ENCODE results near the gene RPUSD3. TPM values are rescaled to one million over a fixed set of nuclear protein-coding genes. Genes with fewer than 3 reads are reported as not detected.

RPUSD3 gene
- total RNA-seq, 1 donor from 2014 or later: 30.5 TPM

DNA sequence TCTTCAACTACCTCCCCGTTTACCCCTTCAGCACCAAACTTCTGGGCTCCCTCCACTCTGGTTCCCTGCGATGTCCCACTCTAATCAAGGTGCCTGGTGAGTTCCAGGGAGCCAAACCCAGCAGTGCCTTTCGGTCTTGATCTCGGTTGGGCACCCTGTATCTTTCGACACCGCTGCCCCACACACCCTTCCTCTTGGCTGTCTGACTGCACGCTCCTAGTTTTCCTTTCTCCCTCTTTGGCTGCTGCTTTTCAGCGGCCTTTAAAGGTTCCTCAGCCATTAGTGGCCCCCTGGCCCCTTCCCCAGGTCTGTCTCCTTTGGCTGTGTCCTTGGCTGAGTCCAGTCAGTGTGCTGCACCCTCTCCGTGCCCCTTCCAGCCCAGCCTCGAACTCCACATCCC is 33.0 kb downstream of the RPUSD3 start:
- Histone ChIP-seq H3F3A (ENCODE audit: low read depth) (peaks cover 38% of the 10 kb centered on the region), H3K4me3 (peak overlapping the region; percentile 69), H3K4me2 (peak overlapping the region; percentile 90), H2AFZ (replicated peaks) (no peak overlapping the region), H3K9ac (no peak overlapping the region), H4K20me1 (ENCODE audit: low read depth) (no peaks in the 10 kb centered on the region), H3K27ac (no peak overlapping the region), H3K27me3 (peaks cover 14% of the 10 kb centered on the region), H3K4me1 (peaks cover 35% of the 10 kb centered on the region), H3K79me2 (ENCODE audit: low read depth) (no peaks in the 10 kb centered on the region), H3K9me3 (ENCODE audit: low read depth) (no peaks in the 10 kb centered on the region), H3K36me3 (no peaks in the 10 kb centered on the region)
- H3K27ac Mint-ChIP-seq: peak overlapping the region; percentile 85
- TF ChIP-seq, protein P1, sequence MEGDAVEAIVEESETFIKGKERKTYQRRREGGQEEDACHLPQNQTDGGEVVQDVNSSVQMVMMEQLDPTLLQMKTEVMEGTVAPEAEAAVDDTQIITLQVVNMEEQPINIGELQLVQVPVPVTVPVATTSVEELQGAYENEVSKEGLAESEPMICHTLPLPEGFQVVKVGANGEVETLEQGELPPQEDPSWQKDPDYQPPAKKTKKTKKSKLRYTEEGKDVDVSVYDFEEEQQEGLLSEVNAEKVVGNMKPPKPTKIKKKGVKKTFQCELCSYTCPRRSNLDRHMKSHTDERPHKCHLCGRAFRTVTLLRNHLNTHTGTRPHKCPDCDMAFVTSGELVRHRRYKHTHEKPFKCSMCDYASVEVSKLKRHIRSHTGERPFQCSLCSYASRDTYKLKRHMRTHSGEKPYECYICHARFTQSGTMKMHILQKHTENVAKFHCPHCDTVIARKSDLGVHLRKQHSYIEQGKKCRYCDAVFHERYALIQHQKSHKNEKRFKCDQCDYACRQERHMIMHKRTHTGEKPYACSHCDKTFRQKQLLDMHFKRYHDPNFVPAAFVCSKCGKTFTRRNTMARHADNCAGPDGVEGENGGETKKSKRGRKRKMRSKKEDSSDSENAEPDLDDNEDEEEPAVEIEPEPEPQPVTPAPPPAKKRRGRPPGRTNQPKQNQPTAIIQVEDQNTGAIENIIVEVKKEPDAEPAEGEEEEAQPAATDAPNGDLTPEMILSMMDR (IDR thresholded peaks at IDR 0.05): no peak
- TF ChIP-seq EZH2phosphoT487 (IDR thresholded peaks at IDR 0.05) (no peak), EZH2 (IDR thresholded peaks at IDR 0.05) (no peak)
- H3K4me1 Mint-ChIP-seq: peaks cover 30% of the 10 kb centered on the region
- H3K4me3 Mint-ChIP-seq: peak overlapping the region; percentile 71
- DNase-seq (ENCODE audit: low spot score): no peak
- H3K27me3 Mint-ChIP-seq (ENCODE audit: insufficient read depth, low read depth): peaks cover under 1% of the 10 kb centered on the region
- H3K36me3 Mint-ChIP-seq: peaks cover 5% of the 10 kb centered on the region
- H3K9me3 Mint-ChIP-seq: no peaks in the 10 kb centered on the region

DNA sequence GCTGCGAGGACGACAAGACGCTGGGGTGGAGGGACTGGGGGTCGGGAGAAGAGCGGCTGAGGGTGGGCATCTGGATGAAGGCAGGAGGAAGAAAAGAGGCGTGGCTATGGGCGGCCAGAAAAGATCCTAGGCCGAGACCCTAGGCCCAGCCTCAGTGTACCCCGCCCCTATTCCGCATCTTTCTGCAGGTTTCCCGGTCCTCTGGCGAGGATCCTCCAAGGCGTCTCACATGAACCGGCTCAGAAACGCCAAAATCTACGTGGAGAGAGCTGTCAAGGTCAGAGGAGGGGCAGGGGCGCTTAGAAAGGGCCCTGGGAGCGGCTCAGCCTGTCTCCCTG is 33.4 kb downstream of the RPUSD3 start:
- Histone ChIP-seq H3K79me2 (ENCODE audit: low read depth) (no peaks in the 10 kb centered on the region), H3K9me3 (ENCODE audit: low read depth) (no peaks in the 10 kb centered on the region), H3K9ac (peak overlapping the region; percentile 36), H3K4me3 (peak overlapping the region; percentile 69), H3K27me3 (peaks cover 14% of the 10 kb centered on the region), H3K36me3 (no peaks in the 10 kb centered on the region), H3F3A (ENCODE audit: low read depth) (peaks cover 41% of the 10 kb centered on the region), H3K27ac (no peak overlapping the region), H3K4me1 (peaks cover 35% of the 10 kb centered on the region), H2AFZ (replicated peaks) (peak overlapping the region; percentile 85), H4K20me1 (ENCODE audit: low read depth) (no peaks in the 10 kb centered on the region), H3K4me2 (peak overlapping the region; percentile 90)
- peak; percentile 62 for DNase-seq (ENCODE audit: low spot score)
- no peak overlapping the region for H3K27ac Mint-ChIP-seq
- H3K36me3 Mint-ChIP-seq: peaks cover 5% of the 10 kb centered on the region
- H3K4me1 Mint-ChIP-seq: peaks cover 30% of the 10 kb centered on the region
- H3K4me3 Mint-ChIP-seq: peak overlapping the region; percentile 71
- TF ChIP-seq EZH2 (IDR thresholded peaks at IDR 0.05) (peak; percentile 34), EZH2phosphoT487 (IDR thresholded peaks at IDR 0.05) (no peak)
- TF ChIP-seq, protein P1 (IDR thresholded peaks at IDR 0.05): no peak
- no peaks in the 10 kb centered on the region for H3K27me3 Mint-ChIP-seq (ENCODE audit: insufficient read depth, low read depth)
- H3K9me3 Mint-ChIP-seq: no peaks in the 10 kb centered on the region

DNA sequence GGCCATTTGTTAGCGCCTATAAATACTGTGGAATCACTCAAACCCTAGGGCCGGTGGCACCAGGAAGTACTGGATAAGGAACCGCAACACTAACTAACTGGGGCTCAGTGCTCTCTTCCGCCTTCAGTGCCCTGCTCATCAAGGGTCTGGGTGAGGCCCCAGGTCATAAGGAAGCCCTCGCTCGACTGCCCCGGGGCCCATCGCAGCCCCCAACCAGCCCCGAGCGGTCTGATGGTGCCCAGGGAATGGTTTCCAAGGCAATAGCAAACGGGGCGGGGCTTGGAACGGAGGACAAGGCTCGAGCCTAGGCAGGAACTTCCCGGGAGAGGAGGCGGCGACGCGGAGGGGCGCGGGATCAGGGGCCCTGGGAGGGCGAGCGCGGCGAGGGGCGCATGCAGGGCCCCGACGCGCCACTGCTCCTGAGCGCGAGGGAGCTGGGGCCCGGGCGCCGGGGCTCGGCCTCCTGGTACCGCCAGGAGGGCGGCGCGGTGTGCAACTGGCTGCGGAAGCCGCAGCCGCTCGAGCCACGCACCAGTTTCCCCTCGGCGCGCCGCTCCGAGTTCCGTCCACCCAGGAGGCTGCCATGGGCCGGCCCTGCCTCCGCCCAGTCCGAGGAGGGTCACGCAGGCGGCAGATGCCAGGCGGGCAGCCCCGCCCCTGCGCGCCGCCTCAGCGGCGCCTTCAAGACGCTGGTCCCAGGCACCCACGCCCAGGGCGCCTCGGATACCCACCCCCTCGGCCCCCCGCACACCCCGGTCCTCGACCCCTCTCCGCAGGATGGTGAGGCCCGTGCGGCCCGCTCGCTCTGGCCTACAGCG is 34.0 kb downstream of the RPUSD3 start, which contains the start of gene TTLL3:
TSS of gene TTLL3 (plus strand) at position 648 of the 818 bp plus-strand sequence. CDS start 400 bp downstream, outside the sequence.
- Mint-ChIP-seq H3K27me3 (ENCODE audit: insufficient read depth, low read depth) (peaks cover under 1% of the 10 kb centered on the region), H3K4me3 (peak within 1 kb of the TSS; percentile 83), H3K27ac (peak within 1 kb of the TSS; percentile 85), H3K9me3 (no peaks in the 10 kb centered on the region), H3K4me1 (peaks cover 30% of the 10 kb centered on the region), H3K36me3 (peaks cover 5% of the 10 kb centered on the region)
- no peaks in the 10 kb centered on the region for H4K20me1 ChIP-seq (ENCODE audit: low read depth)
- peak within 1 kb of the TSS; percentile 36 for H3K9ac ChIP-seq
- H3K4me1 ChIP-seq: peaks cover 35% of the 10 kb centered on the region
- peak within 1 kb of the TSS; percentile 90 for H3K4me2 ChIP-seq
- peak within 1 kb of the TSS; percentile 69 for H3K4me3 ChIP-seq
- H3F3A ChIP-seq (ENCODE audit: low read depth): peaks cover 42% of the 10 kb centered on the region
- H3K9me3 ChIP-seq (ENCODE audit: low read depth): no peaks in the 10 kb centered on the region
- no peak for TF ChIP-seq EZH2phosphoT487 (IDR thresholded peaks at IDR 0.05)
- TF ChIP-seq EZH2 (IDR thresholded peaks at IDR 0.05): peak; percentile 11
- TF ChIP-seq, protein P1 (IDR thresholded peaks at IDR 0.05): no peak
- H2AFZ ChIP-seq (replicated peaks): peak within 1 kb of the TSS; percentile 85
- H3K36me3 ChIP-seq: no peaks in the 10 kb centered on the region
- H3K27me3 ChIP-seq: peaks cover 14% of the 10 kb centered on the region
- peak; percentile 87 for DNase-seq (ENCODE audit: low spot score)
- H3K27ac ChIP-seq: no peak within 1 kb of the TSS
- no peaks in the 10 kb centered on the region for H3K79me2 ChIP-seq (ENCODE audit: low read depth)
